ENCODE data around the gene SLIT3. TPM values are rescaled to one million over a fixed set of nuclear protein-coding genes. Genes with fewer than 3 reads are reported as not detected.

Gene SLIT3
- total RNA-seq, 1 experiment from 2014 or later: not detected

DNA sequence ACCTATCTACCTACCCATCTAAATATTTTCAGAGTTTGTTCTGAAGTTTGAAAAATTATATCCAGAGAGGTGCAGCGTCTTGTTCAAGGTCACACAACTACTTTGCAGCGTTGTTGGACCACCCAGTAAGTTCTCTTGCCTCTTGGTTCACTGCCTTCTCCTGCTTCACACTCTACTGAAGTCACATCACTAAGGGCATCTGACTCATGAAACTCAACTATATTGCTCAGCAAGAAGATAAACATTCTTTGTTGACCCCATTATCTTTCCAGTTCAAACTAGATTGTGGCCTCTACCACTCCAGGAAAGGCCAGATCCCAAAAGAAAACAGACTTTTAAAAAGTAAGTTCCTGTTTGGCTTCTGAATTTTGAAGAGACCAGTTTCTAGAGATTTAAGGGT, 326.9 kb downstream of the SLIT3 start:
- H3K27ac ChIP-seq: no peak overlapping the region
- no peak for DNase-seq
- no peaks in the 10 kb centered on the region for H4K20me1 ChIP-seq (ENCODE audit: insufficient read depth)
- BruUV-seq (replicated peaks): no TSS peak
- intact Hi-C loops (cut with micrococcal nuclease; ENCODE audit: unreplicated experiment): no loop called here
- H3K79me2 ChIP-seq (ENCODE audit: low read depth): no peaks in the 10 kb centered on the region
- H3K4me3 ChIP-seq: no peak overlapping the region
- H3K36me3 ChIP-seq (ENCODE audit: low read depth): no peaks in the 10 kb centered on the region
- TF ChIP-seq EZH2 (IDR thresholded peaks at IDR 0.05; ENCODE audit: low read depth): no peak
- no peak for TF ChIP-seq CTCF (conservative IDR thresholded peaks at IDR 0.05)
- H3F3A ChIP-seq (ENCODE audit: insufficient read depth, low read depth): no peaks in the 10 kb centered on the region
- ChIA-PET POLR2A (ENCODE audit: unreplicated experiment) (no interaction called here), CTCF (no interaction called here)
- H3K4me2 ChIP-seq: no peak overlapping the region
- H3K27me3 ChIP-seq (ENCODE audit: insufficient read depth, low read depth): peaks cover 35% of the 10 kb centered on the region
- H2AFZ ChIP-seq: no peak overlapping the region
- no peaks in the 10 kb centered on the region for H3K4me1 ChIP-seq (replicated peaks; ENCODE audit: insufficient read depth)
- H3K9me2 ChIP-seq (ENCODE audit: insufficient read depth): no peaks in the 10 kb centered on the region
- H3K9me3 ChIP-seq (ENCODE audit: insufficient read depth, low read depth): no peaks in the 10 kb centered on the region

- ChIA-PET CTCF (no interaction called here), POLR2A (ENCODE audit: unreplicated experiment) (no interaction called here)
- H4K20me1 ChIP-seq (ENCODE audit: insufficient read depth): no peaks in the 10 kb centered on the region
- no peaks in the 10 kb centered on the region for H3K9me3 ChIP-seq (ENCODE audit: insufficient read depth, low read depth)
- H3K36me3 ChIP-seq (ENCODE audit: low read depth): no peaks in the 10 kb centered on the region
- no peaks in the 10 kb centered on the region for H3F3A ChIP-seq (ENCODE audit: insufficient read depth, low read depth)
- no peak overlapping the region for H3K4me3 ChIP-seq
- DNase-seq: no peak
- H2AFZ ChIP-seq: no peak overlapping the region
- peaks cover 47% of the 10 kb centered on the region for H3K27me3 ChIP-seq (ENCODE audit: insufficient read depth, low read depth)
- H3K9me2 ChIP-seq (ENCODE audit: insufficient read depth): no peaks in the 10 kb centered on the region
- no TSS peak for BruUV-seq (replicated peaks)
- intact Hi-C loops (cut with micrococcal nuclease; ENCODE audit: unreplicated experiment): no loop called here
- H3K4me1 ChIP-seq (replicated peaks; ENCODE audit: insufficient read depth): no peaks in the 10 kb centered on the region
- no peaks in the 10 kb centered on the region for H3K79me2 ChIP-seq (ENCODE audit: low read depth)
- TF ChIP-seq CTCF (conservative IDR thresholded peaks at IDR 0.05) (no peak), EZH2 (IDR thresholded peaks at IDR 0.05; ENCODE audit: low read depth) (no peak)
- no peak overlapping the region for H3K4me2 ChIP-seq
- H3K27ac ChIP-seq: no peak overlapping the region
These were observed 328.2 kb downstream of the SLIT3 start for GRCh38 chr5:168972731-168973130.

- no TSS peak for BruUV-seq (replicated peaks)
- no peaks in the 10 kb centered on the region for H3F3A ChIP-seq (ENCODE audit: insufficient read depth, low read depth)
- CTCF ChIA-PET: no interaction called here
These were observed 329.8 kb downstream of the SLIT3 start for GRCh38 chr5:168971100-168971499.

More at GRCh38 chr5:168971100-168971499, 329.8 kb downstream of the SLIT3 start:
- Histone ChIP-seq H3K27ac (no peak overlapping the region), H3K4me2 (no peak overlapping the region), H3K79me2 (ENCODE audit: low read depth) (no peaks in the 10 kb centered on the region), H2AFZ (no peak overlapping the region), H3K9me2 (ENCODE audit: insufficient read depth) (no peaks in the 10 kb centered on the region), H4K20me1 (ENCODE audit: insufficient read depth) (no peaks in the 10 kb centered on the region), H3K9me3 (ENCODE audit: insufficient read depth, low read depth) (no peaks in the 10 kb centered on the region), H3K36me3 (ENCODE audit: low read depth) (no peaks in the 10 kb centered on the region), H3K27me3 (ENCODE audit: insufficient read depth, low read depth) (peaks cover 55% of the 10 kb centered on the region), H3K4me3 (no peak overlapping the region), H3K4me1 (replicated peaks; ENCODE audit: insufficient read depth) (no peaks in the 10 kb centered on the region)
- intact Hi-C loops (cut with micrococcal nuclease; ENCODE audit: unreplicated experiment): no loop called here
- POLR2A ChIA-PET (ENCODE audit: unreplicated experiment): interaction anchor here (0.7 kb wide), 1 partner anchor 208 kb away, joined by 5 read pairs; no protein-coding TSS in a partner anchor
- DNase-seq: no peak
- TF ChIP-seq EZH2 (IDR thresholded peaks at IDR 0.05; ENCODE audit: low read depth) (no peak), CTCF (conservative IDR thresholded peaks at IDR 0.05) (no peak)

Measured in PC-9 (cell line).